GM21447 (cell line): ENCODE data around the gene WNT3.

Source experiments
- ATAC-seq: cut with Tn5 transposase; IDR thresholded peaks from one replicate; pipeline ENCODE4 v1.9.1; 2021; ENCODE audit not compliant: unreplicated experiment

Gene WNT3

DNA sequence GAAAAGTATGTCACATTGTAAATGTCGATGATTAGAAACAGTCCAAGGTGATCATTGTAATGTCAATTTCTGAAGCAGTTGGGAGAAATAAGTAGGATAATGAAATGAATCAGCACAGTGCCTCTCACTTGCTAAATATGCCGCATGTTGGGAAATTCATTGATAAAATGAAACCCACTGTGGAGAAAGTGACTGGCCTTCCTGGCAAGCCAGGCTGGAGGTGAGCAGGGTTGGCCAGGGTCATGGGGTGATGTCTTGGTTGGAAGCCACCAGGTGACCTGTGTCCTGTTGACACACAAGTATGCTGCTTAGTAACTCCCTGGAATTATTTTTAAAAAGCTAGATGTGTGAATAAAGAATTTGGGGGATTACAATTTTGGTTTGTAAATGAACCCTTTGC, 18.0 kb upstream of the WNT3 start:
- no peak for ATAC-seq

- no peak for ATAC-seq
Measured at GRCh38 chr17:46834846-46835245, 16.4 kb upstream of the WNT3 start.

DNA sequence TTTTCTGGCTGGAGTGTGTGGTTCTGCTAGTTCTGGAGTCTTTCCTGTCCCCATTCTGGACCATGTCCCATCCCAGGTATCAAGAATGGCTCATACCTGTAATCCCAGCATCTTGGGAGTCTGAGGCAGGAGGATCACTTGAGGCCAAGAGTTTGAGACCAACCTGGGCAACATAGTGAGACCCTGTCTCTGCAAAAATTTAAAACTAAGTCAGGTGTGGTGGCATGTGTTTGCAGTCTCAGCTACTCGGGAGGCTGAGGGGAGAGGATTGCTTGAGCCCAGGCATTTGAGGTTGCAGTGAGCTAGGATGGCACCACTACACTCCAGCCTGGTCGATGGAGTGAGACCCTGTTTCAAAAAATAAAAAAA, 15.3 kb upstream of the WNT3 start:
- no peak for ATAC-seq

DNA sequence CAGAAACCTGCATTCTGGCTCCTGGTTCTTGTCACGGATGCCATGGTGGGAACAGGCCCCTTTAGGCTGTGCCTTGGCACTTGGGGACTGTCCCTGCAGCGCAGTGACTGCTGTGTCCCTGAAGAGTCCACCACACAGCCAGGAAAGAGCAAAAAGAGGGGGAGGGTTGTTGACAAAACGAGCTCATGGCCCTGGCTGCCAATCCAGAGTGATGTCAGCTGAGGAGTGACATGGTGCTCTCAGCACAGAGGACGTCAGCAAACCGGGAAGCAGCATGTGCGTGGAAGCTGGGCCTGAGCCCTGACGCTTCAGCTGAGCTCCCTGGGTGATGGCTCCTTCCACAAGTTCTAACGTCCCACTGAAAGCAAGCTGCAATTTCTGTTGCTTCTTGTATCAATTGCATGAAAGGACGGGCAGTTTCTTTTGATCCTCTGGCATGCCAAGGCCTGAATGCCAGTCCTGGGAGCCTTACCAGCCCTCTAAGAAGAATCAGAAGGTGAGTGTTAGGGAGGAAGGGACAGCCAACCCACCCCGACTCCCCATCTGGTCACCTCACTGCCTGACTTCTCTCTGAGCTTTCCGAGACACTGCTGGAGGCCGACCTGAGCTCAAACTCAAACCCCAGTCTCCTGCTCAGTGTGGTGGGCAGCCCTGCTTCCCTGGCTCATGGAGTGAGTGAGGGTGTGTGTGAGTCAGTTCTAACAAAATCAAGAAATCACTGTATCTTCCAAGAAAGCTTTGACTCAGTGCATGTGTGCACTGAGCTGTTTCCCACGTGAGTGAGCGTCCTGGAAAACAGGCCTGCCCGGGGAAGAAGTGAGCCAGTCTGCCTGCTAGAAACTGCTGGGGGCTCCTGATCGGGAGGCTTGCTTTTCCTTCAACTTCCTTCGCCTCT, 14.7 kb upstream of the WNT3 start:
- no peak for ATAC-seq

DNA sequence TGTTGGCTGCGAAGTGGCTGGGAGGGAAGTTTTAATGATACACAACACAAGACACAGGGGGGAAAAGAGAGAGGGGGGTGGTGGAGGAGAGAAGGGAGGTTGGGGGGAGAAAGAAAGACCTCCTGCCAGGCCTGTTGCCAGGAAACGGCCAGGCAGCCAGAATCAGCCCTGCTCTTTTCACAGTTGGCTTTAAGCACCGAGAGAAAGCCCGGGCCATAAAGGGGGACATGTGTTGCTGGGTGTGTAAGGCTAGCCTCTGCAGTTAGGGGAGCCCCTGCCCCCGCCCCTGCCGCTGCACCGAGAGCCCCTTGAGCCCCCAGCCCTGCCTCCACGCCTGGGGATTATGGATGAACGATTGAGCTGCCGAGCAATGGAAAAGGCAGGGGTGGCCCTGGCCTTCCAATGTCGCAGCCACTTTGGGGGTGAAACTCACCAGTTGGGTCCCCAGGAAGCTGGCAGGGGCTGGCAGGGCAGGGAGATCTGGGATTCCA, 13.9 kb upstream of the WNT3 start:
- no peak for ATAC-seq

DNA sequence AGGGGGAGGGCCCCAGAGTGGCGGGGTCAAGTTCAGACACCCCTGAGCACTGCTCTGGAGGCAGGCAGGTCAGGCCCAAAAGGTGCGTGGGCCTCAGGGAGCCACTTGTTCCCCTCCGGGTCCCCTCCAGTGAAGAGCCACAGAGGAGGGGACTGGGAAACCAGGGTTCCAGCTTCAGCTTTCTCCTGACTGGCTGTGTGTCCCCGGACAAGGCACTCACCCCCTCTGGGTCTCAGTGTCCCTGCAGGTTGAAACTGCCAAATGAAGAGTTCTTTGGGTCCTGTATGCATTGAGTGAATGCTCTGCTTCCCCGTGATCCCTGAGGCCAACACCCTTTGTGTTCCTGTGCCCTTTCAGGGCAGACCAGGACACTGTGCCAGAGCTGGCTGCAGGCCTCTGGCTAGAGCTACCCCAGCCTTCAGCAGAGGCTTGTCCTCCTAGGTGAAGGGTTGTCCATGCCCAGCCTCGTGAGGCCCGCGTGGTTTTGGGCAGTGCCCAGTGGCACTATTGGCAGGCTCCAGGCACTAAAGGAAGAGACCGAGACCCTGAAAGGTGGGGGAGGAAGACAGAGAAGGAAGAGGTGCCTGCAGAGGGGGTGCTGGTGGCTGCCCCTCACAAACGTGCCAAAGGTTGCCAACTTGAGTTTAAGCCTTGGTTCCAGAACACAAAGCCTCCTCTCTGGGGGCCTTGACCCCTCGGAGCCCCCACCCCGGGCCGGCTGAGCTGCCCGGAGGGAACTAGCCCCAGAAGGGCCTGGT, 13.3 kb upstream of the WNT3 start:
- no peak for ATAC-seq

DNA sequence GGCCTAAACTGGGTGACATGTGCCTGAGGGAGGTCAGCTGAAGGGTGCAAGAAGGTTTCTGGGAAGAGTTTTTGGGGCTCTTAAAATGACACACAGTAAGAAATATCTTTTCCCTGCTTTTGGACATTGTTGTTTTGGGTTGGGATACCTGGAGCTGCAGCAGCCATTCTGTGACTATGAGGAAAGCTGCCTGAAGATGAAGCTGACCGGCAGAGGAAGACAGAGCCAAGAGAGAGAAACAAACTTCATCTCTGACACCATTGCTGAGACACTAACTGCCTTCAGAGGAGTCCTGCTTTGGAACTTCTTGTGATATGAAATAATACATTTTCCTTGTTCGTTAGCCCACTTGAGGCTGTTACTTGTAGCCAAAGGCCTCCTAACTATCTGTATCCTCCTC, 8.8 kb upstream of the WNT3 start:
- no peak for ATAC-seq

GRCh38 chr17:46826116-46826515, 7.6 kb upstream of the WNT3 start:
- ATAC-seq = no peak

DNA sequence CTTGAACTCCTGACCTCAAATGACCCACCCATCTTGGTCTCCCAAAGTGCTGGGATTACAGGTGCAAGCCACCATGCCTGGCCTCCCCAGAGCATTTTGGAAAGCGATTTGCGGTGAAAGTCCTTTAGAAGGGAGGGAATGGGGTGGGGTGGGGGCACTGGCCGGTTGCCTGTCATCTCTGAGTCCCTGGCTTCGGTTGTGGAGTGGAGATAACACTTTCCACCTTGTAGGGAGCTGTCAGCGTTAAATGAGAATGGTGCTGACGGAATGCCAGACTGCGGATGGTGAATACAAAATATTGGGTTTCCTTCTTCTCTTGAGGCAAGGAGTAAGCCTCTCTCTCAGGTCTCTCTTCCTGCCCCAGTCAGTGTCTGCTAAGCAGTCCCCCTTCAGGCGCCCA, 5.2 kb upstream of the WNT3 start:
- no peak for ATAC-seq

DNA sequence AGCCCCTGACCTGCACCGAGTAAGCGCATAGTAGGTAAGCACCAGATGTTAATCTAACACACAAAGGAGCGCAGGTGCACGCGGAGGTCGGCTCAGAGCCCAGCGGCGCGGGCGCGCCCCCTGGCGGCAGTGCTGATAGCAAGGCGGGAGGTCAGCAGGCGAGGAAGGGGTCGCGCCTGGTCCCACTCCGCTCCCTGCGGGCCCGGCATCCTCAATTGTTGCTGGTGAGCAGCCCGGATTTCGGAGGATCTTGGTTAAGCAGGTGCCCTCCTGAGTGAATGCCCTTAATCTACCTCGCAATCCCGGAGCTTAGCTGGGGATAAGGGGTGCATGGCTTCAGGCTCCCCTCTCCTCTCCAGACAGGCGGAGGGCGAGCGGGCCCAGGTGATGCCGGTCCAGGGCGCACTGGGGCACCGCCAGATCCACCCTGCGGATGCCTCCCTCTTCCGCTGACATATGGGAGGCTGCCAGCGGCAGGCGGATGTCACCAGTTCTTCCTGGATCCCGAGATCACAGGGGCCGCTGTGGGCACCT, 4.0 kb upstream of the WNT3 start:
- no peak for ATAC-seq

DNA sequence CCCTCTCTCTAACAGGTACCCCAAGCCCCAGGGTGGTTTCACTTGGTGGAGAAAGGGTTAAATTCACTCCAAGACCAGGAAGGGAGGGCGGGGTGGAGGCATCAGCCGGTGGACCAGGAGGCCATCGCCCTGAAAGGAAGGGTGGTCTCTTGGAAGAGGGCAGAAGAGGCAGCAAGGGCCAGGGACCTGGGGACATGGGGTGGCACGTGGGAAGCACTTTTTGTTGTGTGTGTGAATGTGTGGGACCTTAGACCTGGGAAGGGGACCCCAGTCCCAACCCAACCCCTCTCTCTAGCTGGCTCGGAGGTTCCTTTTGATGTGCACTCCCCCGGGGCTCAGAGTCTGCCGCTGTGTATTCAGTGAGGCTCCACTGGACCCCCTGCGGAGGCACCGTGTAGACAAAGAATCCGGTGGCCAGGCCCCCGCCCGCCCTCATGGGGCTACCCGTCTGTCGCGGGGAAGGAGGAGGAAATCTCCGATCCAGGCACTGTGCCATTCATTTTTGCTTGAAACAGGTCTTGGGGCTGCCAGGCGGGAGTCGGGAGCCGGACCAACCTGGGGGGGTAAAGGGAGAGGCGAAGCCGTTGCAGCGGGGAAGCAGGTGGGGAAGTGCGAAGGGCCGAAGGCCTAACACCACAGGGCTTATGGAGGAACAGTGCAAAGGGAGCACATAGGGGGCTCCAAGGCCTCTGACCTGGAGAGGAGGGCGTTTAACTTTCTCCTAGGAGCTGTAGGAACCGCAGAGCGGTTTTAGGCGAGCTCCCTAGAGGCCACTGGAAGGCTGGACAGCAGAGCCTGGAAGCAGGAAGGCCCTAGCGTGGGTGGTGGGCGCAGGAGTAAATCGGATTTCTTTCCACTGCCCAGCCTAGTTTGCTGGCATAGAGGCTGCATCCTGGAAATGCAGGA, 3.2 kb upstream of the WNT3 start:
- no peak for ATAC-seq

- no peak for ATAC-seq
Measured at GRCh38 chr17:46820592-46821450, 2.3 kb upstream of the WNT3 start.

GRCh38 chr17:46819906-46820351, 1.4 kb upstream of the WNT3 start:
- ATAC-seq = no peak

DNA sequence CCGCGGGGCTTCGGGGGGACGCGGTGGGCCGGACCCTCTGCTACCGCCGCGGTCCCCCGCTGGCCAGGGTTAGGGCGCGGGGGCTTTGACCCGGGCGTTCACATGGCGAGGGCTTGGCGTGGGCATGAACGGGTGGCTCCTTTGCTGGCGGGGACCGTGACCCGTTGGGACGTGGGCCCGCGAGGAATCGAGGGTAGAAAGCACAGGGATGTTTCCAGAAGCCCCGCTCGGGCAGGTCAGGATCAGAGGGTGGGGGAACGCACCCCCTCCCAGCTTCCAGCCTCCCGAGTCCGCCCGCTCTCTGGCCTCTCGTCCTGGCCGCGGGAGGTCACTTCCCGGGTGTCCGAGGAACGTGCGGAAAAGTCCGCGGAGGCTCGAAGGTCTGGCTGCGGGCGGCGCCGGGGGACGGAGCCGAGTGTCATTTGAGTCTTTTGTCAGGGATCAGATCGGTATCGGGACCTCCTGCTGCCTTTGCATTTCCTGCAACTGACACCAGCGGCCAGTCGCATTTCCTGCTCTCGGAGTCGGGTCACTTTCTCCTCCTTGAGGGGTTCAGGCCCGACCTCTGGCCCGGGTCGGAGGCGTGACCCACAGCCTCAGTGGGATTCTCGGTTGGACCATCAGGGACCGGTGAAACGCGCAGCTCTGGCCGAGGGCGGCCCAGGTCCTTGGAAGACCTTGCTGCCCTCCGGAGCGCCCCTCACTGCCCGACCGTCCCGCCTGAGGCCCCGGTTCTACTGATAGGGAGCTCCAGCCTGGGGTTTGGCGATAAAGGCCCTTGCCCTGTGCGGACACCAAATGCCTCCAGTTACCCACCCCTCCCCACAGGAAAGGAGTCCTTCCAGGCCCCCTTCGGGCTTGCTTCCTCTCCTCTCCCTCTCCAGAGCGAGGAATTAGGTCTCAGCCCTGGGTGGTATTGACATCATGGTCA, 702 bp upstream of the WNT3 start:
- no peak for ATAC-seq

DNA sequence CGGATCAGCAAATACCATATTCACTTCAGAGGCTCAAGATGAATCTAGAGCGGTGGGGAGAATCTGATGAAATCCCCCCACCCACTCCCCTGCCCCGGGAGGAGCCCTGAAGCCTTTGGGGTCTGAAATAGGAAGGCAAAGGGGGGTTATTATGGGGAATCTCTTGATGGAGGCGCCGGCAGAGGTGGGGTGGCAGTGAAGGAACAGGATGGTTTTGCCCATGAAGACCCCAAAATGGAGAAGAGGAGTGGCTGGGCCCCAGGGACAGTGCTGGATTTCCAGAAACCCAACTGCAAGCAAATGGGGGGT, 637 bp downstream of the WNT3 start:
- no peak for ATAC-seq

- no peak for ATAC-seq
Measured at GRCh38 chr17:46817151-46817900, 1.2 kb downstream of the WNT3 start.

GRCh38 chr17:46815474-46816353, 2.8 kb downstream of the WNT3 start:
- no peak for ATAC-seq
